MM.1S (cell line): Measurements from ENCODE around the gene VGLL4.

Source experiments
- EZH2 ChIP-seq: fragments of 300-600 bp; sonication (generic); optimal IDR thresholded peaks from 2 replicates; pipeline ENCODE3; 2017; ENCODE audit warnings: low read depth, mild to moderate bottlenecking, antibody characterized with exemption, low read length, mixed read lengths
- EZH2phosphoT487 ChIP-seq: fragments of 300-600 bp; sonication (generic); IDR thresholded peaks from 2 replicates; pipeline ENCODE4 v1.6.1; 2018; ENCODE audit warnings: antibody characterized with exemption, low read length
- TF ChIP-seq, protein P1 (sequence below): fragments of 300-600 bp; sonication (generic); IDR thresholded peaks from 2 replicates; pipeline ENCODE4 v1.5.1; 2016; ENCODE audit warnings: antibody characterized with exemption, low read length, mixed read lengths

GRCh38 chr3:11658180-11658579 lies 14.5 kb upstream of the VGLL4 start:
- TF ChIP-seq, protein P1, sequence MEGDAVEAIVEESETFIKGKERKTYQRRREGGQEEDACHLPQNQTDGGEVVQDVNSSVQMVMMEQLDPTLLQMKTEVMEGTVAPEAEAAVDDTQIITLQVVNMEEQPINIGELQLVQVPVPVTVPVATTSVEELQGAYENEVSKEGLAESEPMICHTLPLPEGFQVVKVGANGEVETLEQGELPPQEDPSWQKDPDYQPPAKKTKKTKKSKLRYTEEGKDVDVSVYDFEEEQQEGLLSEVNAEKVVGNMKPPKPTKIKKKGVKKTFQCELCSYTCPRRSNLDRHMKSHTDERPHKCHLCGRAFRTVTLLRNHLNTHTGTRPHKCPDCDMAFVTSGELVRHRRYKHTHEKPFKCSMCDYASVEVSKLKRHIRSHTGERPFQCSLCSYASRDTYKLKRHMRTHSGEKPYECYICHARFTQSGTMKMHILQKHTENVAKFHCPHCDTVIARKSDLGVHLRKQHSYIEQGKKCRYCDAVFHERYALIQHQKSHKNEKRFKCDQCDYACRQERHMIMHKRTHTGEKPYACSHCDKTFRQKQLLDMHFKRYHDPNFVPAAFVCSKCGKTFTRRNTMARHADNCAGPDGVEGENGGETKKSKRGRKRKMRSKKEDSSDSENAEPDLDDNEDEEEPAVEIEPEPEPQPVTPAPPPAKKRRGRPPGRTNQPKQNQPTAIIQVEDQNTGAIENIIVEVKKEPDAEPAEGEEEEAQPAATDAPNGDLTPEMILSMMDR, result no peak
- no peak for TF ChIP-seq EZH2
- TF ChIP-seq EZH2phosphoT487, result no peak
